ENCODE measurements around the gene SLC39A1.
A peak's percentile ranks its signal among the peaks of the same experiment; 100 is the strongest.
"Not testable (repeated sequence)": the region's sequence is repeated elsewhere in the genome, so short reads cannot be mapped to it uniquely, and the experiment has no call there.

SLC39A1 gene

DNA sequence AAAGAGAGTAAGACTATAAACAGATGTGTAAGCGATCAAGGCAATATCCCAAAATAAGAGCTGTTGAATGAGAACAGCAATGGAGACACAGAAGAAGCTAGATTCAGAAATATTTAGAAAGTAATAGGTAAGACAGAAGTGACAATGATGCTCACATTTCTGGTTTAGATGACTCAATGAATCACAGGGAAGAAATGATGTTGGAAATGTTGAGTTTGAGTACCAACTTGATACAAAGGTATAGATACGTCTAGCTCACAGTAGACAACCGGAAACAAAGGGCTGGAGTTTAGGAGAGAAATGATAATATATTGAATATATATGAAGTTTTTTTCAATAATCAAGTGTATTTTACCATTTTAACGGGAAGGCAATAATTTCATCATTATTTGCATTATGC lies 47.0 kb downstream of the SLC39A1 start:
- H3K4me1 Mint-ChIP-seq (ENCODE audit: low read depth), result peaks cover 65% of the 10 kb centered on the region
- peaks cover 2% of the 10 kb centered on the region for H3K36me3 Mint-ChIP-seq
- H3K9me3 Mint-ChIP-seq (ENCODE audit: low read depth), result no peaks in the 10 kb centered on the region
- H3K27ac Mint-ChIP-seq, result peak overlapping the region; percentile 4
- H3K27me3 Mint-ChIP-seq, result no peaks in the 10 kb centered on the region
- no peak overlapping the region for H3K4me3 Mint-ChIP-seq

DNA sequence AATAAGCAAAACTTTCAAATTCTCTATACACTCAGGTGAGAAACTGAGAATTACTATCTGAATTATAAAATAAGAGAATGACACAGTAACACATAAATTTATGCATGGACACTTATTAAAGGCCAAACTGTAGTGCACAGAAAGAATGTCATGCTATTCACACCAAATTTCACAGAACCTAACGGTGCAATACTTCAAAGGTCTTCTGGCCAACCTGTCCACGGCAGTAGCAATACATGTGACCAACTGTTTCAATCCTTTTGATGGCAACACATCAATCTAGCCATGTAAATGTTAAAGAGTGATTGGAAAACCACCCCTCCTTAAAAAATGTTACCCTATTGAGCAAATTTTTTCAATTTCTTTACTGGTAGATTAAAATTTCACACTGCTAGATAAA lies 51.0 kb downstream of the SLC39A1 start:
- Mint-ChIP-seq H3K27me3 (no peaks in the 10 kb centered on the region), H3K9me3 (ENCODE audit: low read depth) (no peaks in the 10 kb centered on the region), H3K27ac (peak overlapping the region; percentile 64), H3K4me1 (ENCODE audit: low read depth) (peaks cover 38% of the 10 kb centered on the region), H3K4me3 (no peak overlapping the region), H3K36me3 (peaks cover 3% of the 10 kb centered on the region)

DNA sequence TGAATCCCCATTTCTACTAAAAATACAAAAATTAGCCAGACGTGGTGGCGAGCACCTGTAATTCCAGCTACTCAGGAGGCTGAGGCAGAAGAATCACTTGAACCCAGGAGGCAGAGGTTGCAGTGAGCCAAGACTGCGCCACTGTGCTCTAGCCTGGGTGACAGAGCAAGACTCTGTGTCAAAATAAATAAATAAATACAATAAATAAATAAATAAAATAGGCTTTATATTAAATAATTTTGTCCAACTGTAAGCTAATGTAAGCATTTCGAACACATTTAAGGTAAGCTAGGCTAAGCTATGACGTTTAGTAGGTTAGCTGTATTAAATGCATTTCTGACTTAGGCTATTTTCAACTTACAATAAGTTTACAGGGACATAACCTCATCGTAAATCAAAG lies 52.8 kb downstream of the SLC39A1 start:
- not testable (repeated sequence) for H3K27me3 Mint-ChIP-seq; H3K36me3 Mint-ChIP-seq; H3K4me3 Mint-ChIP-seq; H3K9me3 Mint-ChIP-seq (ENCODE audit: low read depth)
- peak overlapping the region; percentile 30 for H3K27ac Mint-ChIP-seq
- H3K4me1 Mint-ChIP-seq (ENCODE audit: low read depth), result peaks cover 46% of the 10 kb centered on the region

Data from activated naive CD8-positive, alpha-beta T cell (primary cell).